ENCODE results near the gene MAEA.

MAEA gene

DNA sequence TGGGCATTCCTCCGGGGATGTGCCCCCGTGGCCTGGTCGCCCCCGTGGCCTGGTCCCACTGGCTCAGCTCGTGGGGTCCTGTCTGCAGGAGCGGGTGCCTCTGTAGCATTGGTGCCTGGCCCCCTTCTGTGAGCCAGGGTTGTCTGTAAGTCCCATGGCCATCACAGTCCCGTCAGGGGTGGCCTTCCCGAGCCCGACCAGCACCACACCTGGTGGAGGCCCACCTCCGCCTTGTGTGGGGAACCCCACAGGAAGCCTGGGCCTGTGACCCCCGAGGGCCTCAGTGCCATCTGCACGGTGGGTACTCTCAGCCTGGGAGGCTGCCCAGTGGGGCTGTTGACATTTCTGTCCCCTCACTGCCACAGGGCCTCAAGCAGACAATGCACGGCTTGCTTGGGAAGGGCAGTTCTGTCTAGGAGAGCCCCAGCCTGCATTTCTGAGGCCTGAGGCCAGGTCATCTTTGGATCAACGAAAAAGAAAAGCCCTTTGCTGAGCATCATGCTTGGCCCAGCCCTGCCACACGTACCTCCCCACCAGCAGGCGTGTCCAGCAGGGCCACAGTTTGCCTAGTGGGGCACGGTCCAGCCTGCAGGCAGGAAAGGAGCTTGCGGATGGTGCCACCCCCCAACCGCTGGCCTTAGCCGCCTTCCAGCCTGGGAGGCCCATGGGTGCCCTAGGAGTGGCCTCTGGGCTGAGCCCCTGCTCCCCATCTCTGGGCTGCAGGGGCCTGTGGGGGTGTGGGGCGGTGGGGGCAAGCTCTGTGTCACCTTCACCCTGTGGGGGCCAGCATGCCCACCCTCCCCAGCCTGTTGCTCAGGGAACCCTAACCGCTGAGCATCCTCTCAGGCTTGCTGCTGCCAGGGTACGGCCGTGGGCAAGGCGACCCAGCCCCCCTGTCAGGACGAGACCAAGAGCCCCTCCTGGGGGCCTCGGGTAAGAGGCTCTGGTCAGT lies 93.4 kb downstream of the MAEA start:
- DNase-seq, result no peak

DNA sequence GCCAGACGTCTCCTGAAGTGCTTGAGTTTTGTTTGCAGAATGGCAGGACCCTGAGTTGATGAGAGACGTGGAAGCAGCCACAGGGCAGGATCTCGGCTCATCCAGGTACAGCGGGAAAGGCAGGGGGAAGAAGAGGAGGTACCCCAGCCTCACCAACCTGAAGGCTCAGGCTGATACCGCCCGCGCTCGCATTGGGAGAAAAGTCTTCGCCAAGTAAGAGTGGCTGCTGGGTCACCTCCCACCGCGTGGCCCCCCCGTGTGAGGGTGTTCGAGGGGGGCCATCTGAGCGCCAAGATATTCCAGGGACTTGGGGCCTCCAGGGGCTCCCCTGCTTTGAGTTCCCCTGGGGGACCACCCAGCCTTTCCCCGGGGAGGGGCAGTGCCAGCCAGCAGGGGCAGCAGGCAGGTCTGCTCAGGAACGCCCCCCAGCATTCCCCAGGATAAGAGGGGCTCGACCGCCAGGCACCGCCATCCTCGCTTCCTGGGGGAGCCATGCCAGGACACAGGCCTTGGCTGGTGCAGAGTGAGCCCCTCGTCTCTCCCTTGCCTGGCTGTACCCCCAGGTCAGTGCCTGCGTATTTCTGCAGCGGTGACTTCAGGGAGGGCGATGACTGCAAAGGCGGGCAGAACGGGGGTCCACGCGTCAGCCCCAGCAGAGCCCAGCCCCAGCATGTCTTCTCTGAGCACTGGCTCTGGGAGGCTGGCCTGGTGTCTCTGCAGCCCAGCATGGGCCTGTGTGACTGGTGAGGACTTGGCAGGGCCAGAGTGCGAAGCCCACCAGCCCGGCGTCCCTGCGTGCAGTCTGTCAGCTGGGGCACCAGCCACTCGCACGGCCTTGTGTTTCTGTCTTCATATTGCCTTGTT lies 94.3 kb downstream of the MAEA start:
- no peak for DNase-seq

DNA sequence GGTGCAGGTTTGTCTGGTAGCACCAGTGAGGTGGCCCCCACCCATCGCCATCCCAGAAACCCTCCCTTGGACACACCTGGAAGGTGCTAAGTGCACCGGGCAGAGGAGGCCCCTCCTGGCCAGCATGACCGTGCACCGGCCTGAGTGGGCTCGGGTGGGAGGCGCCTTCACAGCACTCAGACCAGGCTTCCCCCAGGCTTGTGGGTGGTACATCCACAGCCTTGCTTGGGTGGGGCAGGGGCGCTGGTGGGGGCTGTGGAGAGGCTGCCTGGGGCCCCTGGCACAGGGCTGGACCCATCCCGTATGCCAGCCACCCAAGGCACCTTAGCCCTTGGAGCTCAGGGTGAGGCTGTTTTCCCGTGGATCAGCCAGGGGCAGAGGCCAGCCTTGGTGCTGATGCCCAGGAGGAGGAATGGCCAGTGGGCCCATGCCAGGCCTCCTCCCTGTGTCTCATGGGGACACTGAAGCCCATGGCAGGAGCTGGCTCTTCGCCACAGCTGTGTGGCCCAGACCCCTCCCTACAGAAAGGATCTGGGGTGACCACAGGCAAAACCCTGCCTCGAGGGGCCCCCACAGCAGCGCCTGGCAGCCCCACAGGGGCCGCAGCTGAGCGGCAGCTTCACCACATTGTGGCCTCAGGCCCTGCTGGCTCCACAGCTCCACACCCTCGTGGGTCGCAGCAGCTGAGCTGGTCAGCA lies 95.1 kb downstream of the MAEA start:
- DNase-seq, result no peak

- no peak for DNase-seq
Measured at GRCh38 chr4:1385373-1386340, 96.0 kb downstream of the MAEA start.

All from stimulated activated CD4-positive, alpha-beta T cell treated with anti-CD3 and anti-CD28 coated beads, Interleukin-2, amount 100 ng/mL, for 24 hours (primary cell).